Type B pancreatic cell (in vitro differentiated cells): ENCODE results near the gene BMP10. TPM values are rescaled to one million over a fixed set of nuclear protein-coding genes. Genes with fewer than 3 reads are reported as not detected.

ENCODE experiments used
- DNase-seq: peaks from one replicate; pipeline ENCODE4 v3.0.0; 2021; ENCODE audit warnings: mixed read lengths; ENCODE audit not compliant: unreplicated experiment; ENCODE audit errors: extremely low spot score
- H3K27ac Mint-ChIP-seq: 2 replicates; pipeline ENCODE4 v1.8.0; 2021; ENCODE audit warnings: mild to moderate bottlenecking, mixed read lengths
- H3K27me3 Mint-ChIP-seq: 2 replicates; pipeline ENCODE4 v1.8.0; 2021; ENCODE audit warnings: mixed read lengths
- H3K36me3 Mint-ChIP-seq: 2 replicates; pipeline ENCODE4 v1.8.0; 2021; ENCODE audit warnings: mixed read lengths
- H3K4me1 Mint-ChIP-seq: one replicate; pipeline ENCODE4 v1.8.0; 2021; ENCODE audit warnings: mixed read lengths; ENCODE audit not compliant: unreplicated experiment
- H3K4me3 Mint-ChIP-seq: 2 replicates; pipeline ENCODE4 v1.8.0; 2021; ENCODE audit warnings: mild to moderate bottlenecking, mixed read lengths
- H3K9me3 Mint-ChIP-seq: 2 replicates; pipeline ENCODE4 v1.8.0; 2021; ENCODE audit warnings: mixed read lengths
- CTCF ChIP-seq: fragments of 200-600 bp; sonication (generic); conservative IDR thresholded peaks from 2 replicates; pipeline ENCODE4 v1.5.0; 2021; ENCODE audit warnings: antibody characterized with exemption, mild to moderate bottlenecking
- total RNA-seq: library from RNA; stranded (reverse); gene quantifications from 2 replicates; pipeline ENCODE4 v1.2.1, GENCODE V29; 2021; ENCODE audit warnings: low replicate concordance

Gene BMP10
- total RNA-seq, 1 donor from 2014 or later = 0.36 TPM

DNA sequence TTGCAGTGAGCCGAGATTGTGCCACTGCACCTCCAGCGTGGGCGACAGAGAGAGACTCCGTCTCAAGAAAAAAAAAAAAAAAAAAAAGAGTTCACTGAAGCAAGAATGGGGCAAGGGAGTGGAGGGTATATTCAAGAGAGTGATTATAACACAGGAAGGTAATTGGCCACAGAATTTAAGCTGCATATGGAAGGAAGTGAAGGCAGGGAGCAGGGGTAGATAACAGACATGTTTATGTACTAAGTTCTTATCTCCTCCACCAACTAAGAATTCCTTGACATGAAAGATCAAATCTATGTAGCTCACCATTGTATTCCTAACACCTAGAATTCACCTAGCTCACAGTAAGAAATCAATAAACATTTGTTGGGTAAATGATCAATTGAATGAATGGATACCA lies 44.2 kb upstream of the BMP10 start:
- Mint-ChIP-seq H3K27me3 (no peaks in the 10 kb centered on the region), H3K36me3 (no peaks in the 10 kb centered on the region)

GRCh38 chr2:68913359-68913758 lies 42.2 kb upstream of the BMP10 start:
- Mint-ChIP-seq H3K27me3 (no peaks in the 10 kb centered on the region), H3K4me1 (peaks cover 2% of the 10 kb centered on the region), H3K4me3 (no peak overlapping the region), H3K36me3 (no peaks in the 10 kb centered on the region), H3K9me3 (no peaks in the 10 kb centered on the region), H3K27ac (no peak overlapping the region)
- no peak for TF ChIP-seq CTCF
- no peak for DNase-seq

More for the DNA sequence above, 44.2 kb upstream of the BMP10 start:
- no peaks in the 10 kb centered on the region for H3K4me1 Mint-ChIP-seq
- H3K9me3 Mint-ChIP-seq = no peaks in the 10 kb centered on the region
- no peak overlapping the region for H3K4me3 Mint-ChIP-seq
- TF ChIP-seq CTCF = no peak
- no peak overlapping the region for H3K27ac Mint-ChIP-seq
- DNase-seq = no peak

DNA sequence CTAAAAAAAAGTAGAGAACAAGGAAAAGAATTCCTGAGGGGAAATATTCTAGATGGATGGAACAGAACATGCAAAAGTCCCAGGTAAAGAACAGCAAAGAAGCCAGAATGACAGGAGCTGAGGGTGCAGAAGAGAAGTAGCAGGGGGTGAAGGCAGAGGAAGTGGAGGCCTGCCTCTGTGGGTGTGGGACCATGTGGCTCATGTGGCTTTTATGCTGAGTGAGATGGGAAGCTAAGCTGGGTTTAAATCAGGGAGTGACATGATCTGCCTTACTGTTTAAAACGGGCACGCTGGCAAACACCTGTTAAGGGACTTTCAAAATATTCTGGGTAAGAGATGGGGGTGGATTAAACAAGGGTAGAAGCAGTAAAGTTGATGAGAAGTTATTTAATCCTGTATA lies 41.5 kb upstream of the BMP10 start:
- Mint-ChIP-seq H3K36me3 (no peaks in the 10 kb centered on the region), H3K4me1 (peaks cover 3% of the 10 kb centered on the region), H3K9me3 (no peaks in the 10 kb centered on the region), H3K4me3 (no peak overlapping the region), H3K27me3 (no peaks in the 10 kb centered on the region), H3K27ac (no peak overlapping the region)
- DNase-seq = no peak
- no peak for TF ChIP-seq CTCF

GRCh38 chr2:68912111-68912510 lies 40.9 kb upstream of the BMP10 start:
- DNase-seq = no peak
- Mint-ChIP-seq H3K4me1 (peaks cover 3% of the 10 kb centered on the region), H3K4me3 (no peak overlapping the region), H3K36me3 (no peaks in the 10 kb centered on the region), H3K27ac (no peak overlapping the region), H3K27me3 (no peaks in the 10 kb centered on the region), H3K9me3 (no peaks in the 10 kb centered on the region)
- TF ChIP-seq CTCF = no peak

DNA sequence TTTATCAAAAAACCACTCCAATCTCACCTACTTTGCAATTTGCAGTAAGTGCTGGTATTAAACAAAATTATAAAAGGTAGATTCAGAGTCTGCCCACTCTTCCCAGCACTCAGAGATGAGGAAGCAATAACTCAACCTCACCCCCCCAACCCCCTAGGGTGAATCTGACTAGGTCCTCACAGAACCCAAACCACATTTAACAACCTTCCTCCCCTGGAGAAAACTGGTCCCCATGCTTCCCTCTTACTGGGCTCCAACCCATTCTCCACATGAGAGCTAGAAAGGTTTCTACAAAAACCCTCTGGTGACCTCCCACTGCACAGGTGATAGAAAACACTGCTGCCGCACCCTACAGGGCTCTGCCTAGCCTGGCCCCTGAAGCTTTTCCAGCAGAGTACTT lies 40.5 kb upstream of the BMP10 start:
- no peaks in the 10 kb centered on the region for H3K36me3 Mint-ChIP-seq
- no peak for TF ChIP-seq CTCF
- H3K27ac Mint-ChIP-seq = no peak overlapping the region
- H3K27me3 Mint-ChIP-seq = no peaks in the 10 kb centered on the region
- DNase-seq = no peak
- no peaks in the 10 kb centered on the region for H3K9me3 Mint-ChIP-seq
- no peak overlapping the region for H3K4me3 Mint-ChIP-seq
- peaks cover 3% of the 10 kb centered on the region for H3K4me1 Mint-ChIP-seq

DNA sequence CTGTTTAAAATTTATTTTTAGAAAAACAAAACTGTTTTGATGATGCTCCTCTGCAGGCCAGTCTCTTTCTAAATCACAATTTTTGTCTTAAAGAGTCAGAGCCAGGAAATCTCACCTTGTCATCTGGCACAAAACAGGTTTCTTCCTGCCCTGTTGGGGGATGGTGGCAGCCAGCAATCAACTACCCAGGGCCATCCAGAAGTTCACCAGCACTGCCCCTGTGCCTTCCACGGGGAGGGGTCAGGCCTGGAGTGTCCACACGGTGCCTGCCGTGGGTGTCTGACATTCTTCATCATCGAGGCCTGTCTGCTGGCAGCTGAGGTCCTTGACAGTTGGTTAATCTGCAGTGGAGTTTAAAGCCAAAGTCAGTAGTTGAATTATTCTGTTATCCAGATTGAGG lies 40.0 kb upstream of the BMP10 start:
- TF ChIP-seq CTCF = no peak
- H3K27me3 Mint-ChIP-seq = no peaks in the 10 kb centered on the region
- H3K4me3 Mint-ChIP-seq = no peak overlapping the region
- no peak overlapping the region for H3K27ac Mint-ChIP-seq
- DNase-seq = no peak
- H3K9me3 Mint-ChIP-seq = no peaks in the 10 kb centered on the region
- no peaks in the 10 kb centered on the region for H3K36me3 Mint-ChIP-seq
- peaks cover 3% of the 10 kb centered on the region for H3K4me1 Mint-ChIP-seq
